IMR-90 (cell line): ENCODE measurements around the gene MRPS22. TPM values are rescaled to one million over a fixed set of nuclear protein-coding genes. Genes with fewer than 3 reads are reported as not detected.

ENCODE experiments used
- ATAC-seq: fragments of 200-7000 bp; cut with Tn5 transposase; 2 replicates; pipeline ENCODE4 v1.9.1; 2020; ENCODE audit warnings: low read depth, mild to moderate bottlenecking, moderate library complexity
- BruUV-seq: library from RNA; stranded (reverse); fragments of 400-500 nt; replicated peaks from 2 replicates; lab custom pipeline; 2021; lab: Mats Ljungman, UMichigan
- CTCF ChIA-PET: fragments of 300-600 bp; formaldehyde crosslinking; extraction: SDS; loops from one replicate; lab custom pipeline; 2021; ENCODE audit warnings: antibody characterized with exemption; lab: Yijun Ruan, JAX
- POLR2A ChIA-PET: fragments of 300-600 bp; sonication (Branson Sonifier 250); formaldehyde crosslinking; loops from one replicate; lab custom pipeline; 2022; ENCODE audit warnings: antibody characterized with exemption; ENCODE audit not compliant: unreplicated experiment; lab: Charles Lee
- DNase-seq: peaks from one replicate; pipeline ENCODE4 v3.0.0; 2013
- H2AFZ ChIP-seq: replicated peaks from 2 replicates; pipeline ENCODE3; 2013; ENCODE audit warnings: low read length, mild to moderate bottlenecking; ENCODE audit not compliant: poor library complexity
- H2AK5ac ChIP-seq: 2 replicates; pipeline ENCODE4 v1.6.1; 2013; ENCODE audit warnings: low read depth, low read length, inconsistent platforms
- H2AK9ac ChIP-seq: replicated peaks from 2 replicates; pipeline ENCODE3; 2013; ENCODE audit warnings: mild to moderate bottlenecking, low read depth, low read length, moderate library complexity; ENCODE audit not compliant: poor library complexity
- H2BK120ac ChIP-seq: 2 replicates; pipeline ENCODE4 v1.6.1; 2013; ENCODE audit warnings: low read depth, low read length, inconsistent platforms
- H2BK15ac ChIP-seq: 3 replicates; pipeline ENCODE4 v1.6.1; 2013; ENCODE audit warnings: low read depth, low read length, inconsistent platforms
- H2BK20ac ChIP-seq: 2 replicates; pipeline ENCODE4 v1.6.1; 2013; ENCODE audit warnings: low read depth, mild to moderate bottlenecking, inconsistent platforms, low read length, moderate library complexity
- H2BK5ac ChIP-seq: 2 replicates; pipeline ENCODE4 v1.6.1; 2013; ENCODE audit warnings: mild to moderate bottlenecking, low read depth, low read length, inconsistent platforms; ENCODE audit not compliant: poor library complexity, severe bottlenecking
- H3K14ac ChIP-seq: replicated peaks from 2 replicates; pipeline ENCODE4 v1.6.1; 2013; ENCODE audit warnings: low read depth, low read length, inconsistent platforms
- H3K18ac ChIP-seq: 2 replicates; pipeline ENCODE4 v1.6.1; 2013; ENCODE audit warnings: low read depth, low read length, control low read depth
- H3K23ac ChIP-seq: 2 replicates; pipeline ENCODE4 v1.6.1; 2013; ENCODE audit warnings: low read depth, low read length, inconsistent platforms
- H3K27ac ChIP-seq: 2 replicates; pipeline ENCODE4 v1.5.1; 2013; ENCODE audit warnings: mild to moderate bottlenecking, control low read depth, low read length; ENCODE audit not compliant: insufficient read depth
- H3K27me3 ChIP-seq: 2 replicates; pipeline ENCODE4 v1.6.1; 2013; ENCODE audit warnings: low read length; ENCODE audit not compliant: control insufficient read depth, insufficient read depth
- H3K36me3 ChIP-seq: 2 replicates; pipeline ENCODE4 v1.6.1; 2013; ENCODE audit warnings: low read length, mixed read lengths; ENCODE audit not compliant: control insufficient read depth, insufficient read depth
- H3K4ac ChIP-seq: 2 replicates; pipeline ENCODE4 v1.6.1; 2013; ENCODE audit warnings: low read depth, low read length, inconsistent platforms
- H3K4me1 ChIP-seq: 2 replicates; pipeline ENCODE4 v1.6.1; 2013; ENCODE audit warnings: low read length, mixed read lengths; ENCODE audit not compliant: control insufficient read depth, insufficient read depth
- H3K4me2 ChIP-seq: 2 replicates; pipeline ENCODE4 v1.6.1; 2013; ENCODE audit warnings: low read depth, mild to moderate bottlenecking, control low read depth, low read length, moderate library complexity
- H3K4me3 ChIP-seq: 2 replicates; pipeline ENCODE4 v1.5.1; 2013; ENCODE audit warnings: low read depth, mild to moderate bottlenecking, control low read depth, low read length, moderate library complexity; ENCODE audit not compliant: insufficient read depth
- H3K56ac ChIP-seq: 2 replicates; pipeline ENCODE4 v1.6.1; 2013; ENCODE audit warnings: low read length, inconsistent platforms; ENCODE audit not compliant: insufficient read depth; ENCODE audit errors: extremely low read depth
- H3K79me1 ChIP-seq, 2 experiments: 2 replicates each; pipeline ENCODE4 v1.6.1; 2013; ENCODE audit warnings: low read length in 2 of 2, inconsistent platforms in 1 of 2, low read depth in 1 of 2
- H3K9ac ChIP-seq: 2 replicates; pipeline ENCODE4 v1.6.1; 2013; ENCODE audit warnings: low read depth, low read length, control low read depth
- H3K9me1 ChIP-seq: 2 replicates; pipeline ENCODE4 v1.6.1; 2013; ENCODE audit warnings: low read length, inconsistent platforms; ENCODE audit not compliant: insufficient read depth
- H3K9me3 ChIP-seq: 2 replicates; pipeline ENCODE4 v1.6.1; 2013; ENCODE audit warnings: low read length; ENCODE audit not compliant: control insufficient read depth, insufficient read depth
- H4K20me1 ChIP-seq: 2 replicates; pipeline ENCODE4 v1.6.1; 2013; ENCODE audit warnings: low read length, inconsistent platforms; ENCODE audit not compliant: insufficient read depth
- H4K5ac ChIP-seq: 2 replicates; pipeline ENCODE4 v1.6.1; 2013; ENCODE audit warnings: mild to moderate bottlenecking, low read depth, low read length, control low read depth
- H4K8ac ChIP-seq, 2 experiments: 2 replicates each; pipeline ENCODE4 v1.6.1; 2013; ENCODE audit warnings: low read depth in 2 of 2, low read length in 2 of 2, control low read depth in 1 of 2, inconsistent platforms in 1 of 2
- H4K91ac ChIP-seq: 2 replicates; pipeline ENCODE4 v1.6.1; 2013; ENCODE audit warnings: low read depth, low read length, inconsistent platforms; ENCODE audit not compliant: insufficient read depth
- BHLHE40 ChIP-seq: fragments of 150-350 bp; IDR thresholded peaks from 2 replicates; pipeline ENCODE4 v1.6.1; 2016; ENCODE audit warnings: mild to moderate bottlenecking, low read depth, low read length
- CHD1 ChIP-seq: IDR thresholded peaks from 2 replicates; pipeline ENCODE4 v1.6.1; 2012; ENCODE audit warnings: low read depth, low read length, improper control_type of control experiment
- MAZ ChIP-seq: IDR thresholded peaks from 2 replicates; pipeline ENCODE4 v1.6.1; 2012; ENCODE audit warnings: low read depth, mild to moderate bottlenecking, low read length, improper control_type of control experiment, moderate library complexity, borderline replicate concordance
- MXI1 ChIP-seq: IDR thresholded peaks from 2 replicates; pipeline ENCODE4 v1.6.1; 2012; ENCODE audit warnings: low read depth, mild to moderate bottlenecking, low read length, moderate library complexity, borderline replicate concordance
- NFE2L2 ChIP-seq: fragments of 150-350 bp; IDR thresholded peaks from 2 replicates; pipeline ENCODE4 v1.6.1; 2016; ENCODE audit warnings: low read depth, mild to moderate bottlenecking, low read length
- POLR2A ChIP-seq: IDR thresholded peaks from 2 replicates; pipeline ENCODE4 v1.6.1; 2012; ENCODE audit warnings: mild to moderate bottlenecking, low read depth, low read length
- RCOR1 ChIP-seq: IDR thresholded peaks from 2 replicates; pipeline ENCODE4 v1.6.1; 2012; ENCODE audit warnings: mild to moderate bottlenecking, low read length, improper control_type of control experiment; ENCODE audit not compliant: insufficient replicate concordance
- WGBS, 2 experiments: methylation state at CpG; one replicate each; pipeline versions ENCODE4 v1.1.5 to v1.1.7; 2013; ENCODE audit warnings: missing lambda C conversion rate in 2 of 2; ENCODE audit not compliant: insufficient read length in 1 of 2; ENCODE audit errors: extremely low coverage in 2 of 2; 5-methylcytosine and 5-hydroxymethylcytosine counted together
- dilution Hi-C: fragments of 300-500 bp; cut with HindIII; formaldehyde crosslinking; loops from one replicate; pipeline ENCODE4 v1.14.3; 2018; ENCODE audit warnings: low sequenced_read_pairs; ENCODE audit not compliant: unreplicated experiment
- in situ Hi-C: fragments of 300-500 bp; cut with MboI; formaldehyde crosslinking; loops from 3 replicates; pipeline ENCODE4 v1.14.3; 2019; ENCODE audit warnings: low sequenced_read_pairs, inconsistent platforms, mixed read lengths
- intact Hi-C: fragments of 100-400 bp; cut with micrococcal nuclease; formaldehyde crosslinking; loops from 2 replicates; pipeline ENCODE4 v1.10.0; 2022
- polyA plus RNA-seq, 3 experiments: library from polyadenylated mRNA; depleted of rRNA; stranded (reverse); fragments of >200 nt; gene quantifications; 2 replicates each; pipeline ENCODE4 v1.2.3, GENCODE V29; 2012; ENCODE audit warnings: low replicate concordance in 1 of 3
- total RNA-seq: library from RNA; depleted of rRNA; stranded (reverse); fragments of >200 nt; gene quantifications from 2 replicates; pipeline ENCODE4 v1.2.3, GENCODE V29; 2012

MRPS22 gene
- total and polyA plus RNA-seq, 2 of the 4 experiments (the other 2 are of a cell fraction): 54.5 to 72.4 TPM

- no peak for TF ChIP-seq MAZ
Measured at GRCh38 chr3:139320551-139321309, 23.1 kb upstream of the MRPS22 start (continued).

DNA sequence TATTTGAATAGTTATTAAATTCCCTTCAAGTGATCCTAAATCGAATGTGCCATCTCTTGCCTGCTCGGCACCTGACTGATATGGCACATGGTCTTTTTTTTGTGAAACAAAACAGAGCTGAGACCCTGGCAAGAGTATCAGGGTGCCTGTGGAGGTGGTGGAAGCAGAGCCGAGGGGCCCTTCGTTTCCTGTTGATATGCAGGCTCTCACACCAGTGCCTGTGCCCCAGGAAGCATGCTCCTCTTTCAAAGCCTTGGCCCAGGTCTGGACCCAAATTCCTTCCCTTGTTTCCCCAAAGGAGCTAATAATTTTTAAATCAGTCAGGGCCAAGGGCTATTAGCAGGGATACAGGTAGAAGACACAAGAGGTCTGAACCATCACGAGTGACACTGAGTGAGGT is 21.5 kb upstream of the MRPS22 start:
- no peak overlapping the region for H3K9ac ChIP-seq
- no peak overlapping the region for H3K27ac ChIP-seq
- H2BK120ac ChIP-seq: no peak overlapping the region; the same call in 1 of the 2 replicates
- intact Hi-C loops (loop anchor here (10.0 kb wide), 2 partner anchors 78 to 628 kb away; no protein-coding TSS in a partner anchor), dilution Hi-C loops (no loop called here), in situ Hi-C loops (no loop called here)
- ChIA-PET CTCF (interaction anchor here (0.9 kb wide), 1 partner anchor 210 kb away, joined by 3 read pairs; no protein-coding TSS in a partner anchor), POLR2A (no interaction called here)
- WGBS, 2 experiments: 92% methylated on average over 2 of the region's 5 CpGs; no CpG with 5 or more reads in 1 of the 2 experiments
- H2BK15ac ChIP-seq: no peak overlapping the region
- H3K4me1 ChIP-seq: no peaks in the 10 kb centered on the region
- H3K4ac ChIP-seq: no peak overlapping the region
- no peak overlapping the region for H3K23ac ChIP-seq
- H2AK5ac ChIP-seq: no peak overlapping the region
- peaks cover 3% of the 10 kb centered on the region for H3K27me3 ChIP-seq
- BruUV-seq: no TSS peak
- H4K5ac ChIP-seq: no peak overlapping the region
- TF ChIP-seq MAZ (no peak), POLR2A (no peak), NFE2L2 (no peak), RCOR1 (no peak), CHD1 (no peak), MXI1 (no peak), BHLHE40 (no peak)
- no peak overlapping the region for H3K14ac ChIP-seq
- H4K8ac ChIP-seq: no peak overlapping the region
- no peak overlapping the region for H4K91ac ChIP-seq
- H2BK5ac ChIP-seq: no peak overlapping the region
- H4K20me1 ChIP-seq: no peaks in the 10 kb centered on the region
- H3K9me3 ChIP-seq: no peaks in the 10 kb centered on the region
- no peak overlapping the region for H3K4me3 ChIP-seq
- H3K9me1 ChIP-seq: no peaks in the 10 kb centered on the region
- no peak overlapping the region for H3K56ac ChIP-seq
- no peak overlapping the region for H2AK9ac ChIP-seq
- no peak overlapping the region for H2AFZ ChIP-seq
- H3K4me2 ChIP-seq: no peak overlapping the region
- no peak for ATAC-seq
- H3K18ac ChIP-seq: no peak overlapping the region
- no peak overlapping the region for H2BK20ac ChIP-seq
- no peaks in the 10 kb centered on the region for H3K79me1 ChIP-seq
- no peak for DNase-seq
- H3K36me3 ChIP-seq: no peaks in the 10 kb centered on the region
